Activated B cell treated with CpG ODN at 0.5 μM for 24 hours (primary cell): Measurements from ENCODE around the gene PRSS21. TPM values are rescaled to one million over a fixed set of nuclear protein-coding genes. Genes with fewer than 3 reads are reported as not detected.

ENCODE experiments used
- ATAC-seq: fragments of 200-7000 bp; cut with Tn5 transposase; one replicate; pipeline ENCODE4 v1.10.0; 2021; ENCODE audit warnings: low read depth, mild to moderate bottlenecking, moderate library complexity
- CTCF ChIA-PET: fragments of 350-600 bp; sonication (Branson Sonifier 250); formaldehyde crosslinking; loops from one replicate; lab custom pipeline; 2021; ENCODE audit warnings: antibody characterized with exemption; lab: Charles Lee
- POLR2A ChIA-PET: fragments of 350-600 bp; sonication (Branson Sonifier 250); formaldehyde crosslinking; loops from one replicate; lab custom pipeline; 2021; ENCODE audit warnings: antibody characterized with exemption; lab: Charles Lee
- DNase-seq: peaks from one replicate; pipeline ENCODE4 v3.0.0; 2022
- H3K27ac Mint-ChIP-seq: one replicate; pipeline ENCODE4 v1.8.0; 2020; ENCODE audit warnings: mixed read lengths
- H3K27me3 Mint-ChIP-seq: one replicate; pipeline ENCODE4 v1.8.0; 2021; ENCODE audit warnings: mixed read lengths
- H3K36me3 Mint-ChIP-seq: one replicate; pipeline ENCODE4 v1.8.0; 2021; ENCODE audit warnings: low read depth, mixed read lengths
- H3K4me1 Mint-ChIP-seq: one replicate; pipeline ENCODE4 v1.8.0; 2021; ENCODE audit warnings: mixed read lengths
- H3K4me3 Mint-ChIP-seq: one replicate; pipeline ENCODE4 v1.8.0; 2020; ENCODE audit warnings: mild to moderate bottlenecking, mixed read lengths
- H3K9me3 Mint-ChIP-seq: one replicate; pipeline ENCODE4 v1.8.0; 2020; ENCODE audit warnings: mixed read lengths
- CTCF ChIP-seq: fragments of 200-600 bp; IDR thresholded peaks from one replicate; pipeline ENCODE4 v1.8.0; 2022; ENCODE audit warnings: antibody characterized with exemption, mild to moderate bottlenecking
- intact Hi-C: fragments of 100-400 bp; cut with micrococcal nuclease; formaldehyde crosslinking; loops from one replicate; pipeline ENCODE4 v1.15.1; 2024
- total RNA-seq: library from RNA; stranded (reverse); gene quantifications from 2 replicates; pipeline ENCODE4 v1.2.3, GENCODE V29; 2022

PRSS21 gene
- total RNA-seq, 1 donor from 2014 or later: 2.4 TPM

- Mint-ChIP-seq H3K9me3 (peaks cover 10% of the 10 kb centered on the region), H3K27ac (no peak within 1 kb of the TSS), H3K27me3 (peaks cover 28% of the 10 kb centered on the region), H3K4me3 (peak within 1 kb of the TSS; percentile 49), H3K36me3 (no peaks in the 10 kb centered on the region), H3K4me1 (peaks cover 4% of the 10 kb centered on the region)
- intact Hi-C loops: no loop called here
- TF ChIP-seq CTCF: no peak
- DNase-seq (no peak), ATAC-seq (no peak)
- ChIA-PET CTCF (no interaction called here), POLR2A (no interaction called here)
These were observed 40.6 kb downstream of the PRSS21 start, which contains the start of gene PRSS22 for GRCh38 chr16:2857451-2858244. PRSS22 (minus strand) TSS chr16:2858170; CDS start chr16:2858104, 66 bp downstream.

GRCh38 chr16:2858245-2859025, 41.4 kb downstream of the PRSS21 start:
- no peak for ATAC-seq
- no peak for TF ChIP-seq CTCF
- ChIA-PET POLR2A (no interaction called here), CTCF (no interaction called here)
- H3K36me3 Mint-ChIP-seq: no peaks in the 10 kb centered on the region
- no peak overlapping the region for H3K4me3 Mint-ChIP-seq
- peaks cover 28% of the 10 kb centered on the region for H3K27me3 Mint-ChIP-seq
- H3K9me3 Mint-ChIP-seq: peaks cover 10% of the 10 kb centered on the region
- intact Hi-C loops: no loop called here
- H3K4me1 Mint-ChIP-seq: peaks cover 4% of the 10 kb centered on the region
- no peak overlapping the region for H3K27ac Mint-ChIP-seq
- no peak for DNase-seq

GRCh38 chr16:2859686-2860265, 42.7 kb downstream of the PRSS21 start:
- Mint-ChIP-seq H3K36me3 (no peaks in the 10 kb centered on the region), H3K4me1 (peaks cover 4% of the 10 kb centered on the region), H3K9me3 (peaks cover under 1% of the 10 kb centered on the region), H3K27me3 (peaks cover 26% of the 10 kb centered on the region), H3K4me3 (no peak overlapping the region), H3K27ac (no peak overlapping the region)
- intact Hi-C loops: no loop called here
- ChIA-PET POLR2A (no interaction called here), CTCF (no interaction called here)
- ATAC-seq (no peak), DNase-seq (no peak)
- TF ChIP-seq CTCF: no peak

GRCh38 chr16:2860826-2861567, 44.0 kb downstream of the PRSS21 start:
- intact Hi-C loops: no loop called here
- Mint-ChIP-seq H3K9me3 (no peaks in the 10 kb centered on the region), H3K27me3 (peaks cover 27% of the 10 kb centered on the region), H3K36me3 (no peaks in the 10 kb centered on the region), H3K27ac (no peak overlapping the region), H3K4me1 (peaks cover 4% of the 10 kb centered on the region), H3K4me3 (no peak overlapping the region)
- TF ChIP-seq CTCF: no peak
- DNase-seq: no peak
- ChIA-PET CTCF (no interaction called here), POLR2A (no interaction called here)
- no peak for ATAC-seq
